Thymus (tissue), 11 donors: ENCODE measurements around the gene SLC25A21. TPM values are rescaled to one million over a fixed set of nuclear protein-coding genes. Genes with fewer than 3 reads are reported as not detected.

Experiments
- DNase-seq, 9 donors: peaks; one replicate each; pipeline ENCODE4 v3.0.0-alpha.2; 2013; ENCODE audit warnings: low spot score in 9 of 9, low read depth in 6 of 9, missing footprints in 1 of 9
- H3K27ac ChIP-seq, 2 donors: one replicate each; pipeline ENCODE4 v1.5.1; 2013; ENCODE audit warnings: control low read depth in 1 of 2, low read depth in 1 of 2, low read length in 1 of 2, mild to moderate bottlenecking in 1 of 2, moderate library complexity in 1 of 2
- H3K27me3 ChIP-seq, 2 donors: one replicate each; pipeline ENCODE4 v1.5.1; 2013; ENCODE audit warnings: low read length in 1 of 2; ENCODE audit not compliant: control insufficient read depth in 2 of 2, insufficient read depth in 1 of 2
- H3K36me3 ChIP-seq, 2 donors: one replicate each; pipeline ENCODE4 v1.5.1; 2013; ENCODE audit warnings: low read length in 1 of 2, mild to moderate bottlenecking in 1 of 2, moderate library complexity in 1 of 2; ENCODE audit not compliant: control insufficient read depth in 2 of 2, insufficient read depth in 2 of 2
- H3K4me1 ChIP-seq, 2 donors: one replicate each; pipeline ENCODE4 v1.5.1; 2013; ENCODE audit warnings: low read length in 2 of 2; ENCODE audit not compliant: control insufficient read depth in 2 of 2, insufficient read depth in 2 of 2
- H3K4me3 ChIP-seq, 2 donors: one replicate each; pipeline ENCODE4 v1.5.1; 2013; ENCODE audit warnings: low read length in 2 of 2, control low read depth in 1 of 2, mild to moderate bottlenecking in 1 of 2
- H3K9me3 ChIP-seq, 2 donors: one replicate each; pipeline ENCODE4 v1.5.1; 2013; ENCODE audit warnings: low read length in 1 of 2, mild to moderate bottlenecking in 1 of 2; ENCODE audit not compliant: control insufficient read depth in 2 of 2, insufficient read depth in 1 of 2
- WGBS: extraction: QIAGEN DNeasy Blood & Tissue Kit; methylation state at CpG from one replicate; pipeline ENCODE4 v1.1.7; 2013; 5-methylcytosine and 5-hydroxymethylcytosine counted together
- polyA plus RNA-seq: library from polyadenylated mRNA; stranded (reverse); fragments of 200-250 nt; gene quantifications from one replicate; pipeline ENCODE4 v1.2.3, GENCODE V29; 2013
- total RNA-seq: library from RNA; stranded (reverse); fragments of 120-200 nt; gene quantifications from one replicate; pipeline ENCODE4 v1.2.4, GENCODE V29; 2013
- donor health status: healthy.

SLC25A21 gene
- total and polyA plus RNA-seq, 2 donors = 0.46 to 0.90 TPM

GRCh38 chr14:37140176-37140575, 32.2 kb downstream of the SLC25A21 start:
- Histone ChIP-seq H3K36me3 (no peaks in the 10 kb centered on the region), H3K27me3 (no peaks in the 10 kb centered on the region), H3K4me3 (no peak overlapping the region), H3K9me3 (no peaks in the 10 kb centered on the region), H3K4me1 (no peaks in the 10 kb centered on the region), H3K27ac (no peak overlapping the region)
- 89% methylated on average over 2 of the region's 2 CpGs for WGBS
- DNase-seq = no peak

- no peaks in the 10 kb centered on the region for H3K36me3 ChIP-seq
- no peak for DNase-seq
- no peaks in the 10 kb centered on the region for H3K27me3 ChIP-seq
- WGBS = 84% methylated on average over 3 of the region's 3 CpGs
- no peak overlapping the region for H3K4me3 ChIP-seq
- H3K9me3 ChIP-seq = no peaks in the 10 kb centered on the region
- H3K4me1 ChIP-seq = no peaks in the 10 kb centered on the region
- no peak overlapping the region for H3K27ac ChIP-seq
Observed at GRCh38 chr14:37139710-37140109, 32.7 kb downstream of the SLC25A21 start.

GRCh38 chr14:37138898-37139297, 33.5 kb downstream of the SLC25A21 start:
- whole genome bisulfite sequencing = 96% methylated on average over 2 of the region's 2 CpGs
- H3K4me3 ChIP-seq = no peak overlapping the region
- H3K27me3 ChIP-seq = no peaks in the 10 kb centered on the region
- H3K27ac ChIP-seq = no peak overlapping the region
- no peaks in the 10 kb centered on the region for H3K36me3 ChIP-seq
- H3K4me1 ChIP-seq = no peaks in the 10 kb centered on the region
- H3K9me3 ChIP-seq = no peaks in the 10 kb centered on the region
- no peak for DNase-seq

GRCh38 chr14:37133284-37133913, 39.0 kb downstream of the SLC25A21 start:
- H3K36me3 ChIP-seq = no peaks in the 10 kb centered on the region
- no peaks in the 10 kb centered on the region for H3K27me3 ChIP-seq
- no peaks in the 10 kb centered on the region for H3K9me3 ChIP-seq
- no peaks in the 10 kb centered on the region for H3K4me1 ChIP-seq
- WGBS = 93% methylated on average over 3 of the region's 3 CpGs
- no peak for DNase-seq
- H3K27ac ChIP-seq = no peak overlapping the region
- no peak overlapping the region for H3K4me3 ChIP-seq

- Histone ChIP-seq H3K4me3 (no peak overlapping the region), H3K27me3 (no peaks in the 10 kb centered on the region), H3K4me1 (no peaks in the 10 kb centered on the region), H3K36me3 (no peaks in the 10 kb centered on the region), H3K27ac (no peak overlapping the region), H3K9me3 (no peaks in the 10 kb centered on the region)
- no peak for DNase-seq
- WGBS = 94% methylated on average over 2 of the region's 2 CpGs
Observed at GRCh38 chr14:37131205-37131604, 41.2 kb downstream of the SLC25A21 start.

- WGBS = 94% methylated on average over 7 of the region's 7 CpGs
- no peak overlapping the region for H3K4me3 ChIP-seq
Observed at GRCh38 chr14:37129047-37129446, 43.4 kb downstream of the SLC25A21 start.

GRCh38 chr14:37124614-37125013, 47.8 kb downstream of the SLC25A21 start:
- H3K9me3 ChIP-seq = no peaks in the 10 kb centered on the region
- H3K27ac ChIP-seq = no peak overlapping the region
- WGBS = 86% methylated on average over 3 of the region's 3 CpGs
- DNase-seq = no peak
- no peaks in the 10 kb centered on the region for H3K36me3 ChIP-seq
- no peaks in the 10 kb centered on the region for H3K27me3 ChIP-seq
- no peaks in the 10 kb centered on the region for H3K4me1 ChIP-seq
- no peak overlapping the region for H3K4me3 ChIP-seq

More at GRCh38 chr14:37129047-37129446, 43.4 kb downstream of the SLC25A21 start:
- DNase-seq = no peak
- Histone ChIP-seq H3K9me3 (no peaks in the 10 kb centered on the region), H3K27ac (no peak overlapping the region), H3K4me1 (no peaks in the 10 kb centered on the region), H3K36me3 (no peaks in the 10 kb centered on the region), H3K27me3 (no peaks in the 10 kb centered on the region)

- H3K4me1 ChIP-seq = no peaks in the 10 kb centered on the region
- DNase-seq = no peak
- no peak overlapping the region for H3K27ac ChIP-seq
- no peaks in the 10 kb centered on the region for H3K36me3 ChIP-seq
- H3K27me3 ChIP-seq = no peaks in the 10 kb centered on the region
- H3K4me3 ChIP-seq = no peak overlapping the region
- 88% methylated on average over 7 of the region's 7 CpGs for WGBS
- H3K9me3 ChIP-seq = no peaks in the 10 kb centered on the region
Observed at GRCh38 chr14:37122919-37123639, 49.3 kb downstream of the SLC25A21 start.

GRCh38 chr14:37122288-37122687, 50.1 kb downstream of the SLC25A21 start:
- WGBS = 83% methylated on average over 3 of the region's 3 CpGs

More at GRCh38 chr14:37122288-37122687, 50.1 kb downstream of the SLC25A21 start:
- no peak for DNase-seq
- H3K27ac ChIP-seq = no peak overlapping the region
- no peak overlapping the region for H3K4me3 ChIP-seq
- no peaks in the 10 kb centered on the region for H3K9me3 ChIP-seq
- H3K4me1 ChIP-seq = no peaks in the 10 kb centered on the region
- H3K27me3 ChIP-seq = no peaks in the 10 kb centered on the region
- H3K36me3 ChIP-seq = no peaks in the 10 kb centered on the region
